ENCODE data around the gene ARHGEF26.

GRCh38 chr3:154137036-154137435 lies 15.8 kb downstream of the ARHGEF26 start:
- TF ChIP-seq GATA3 (IDR thresholded peaks at IDR 0.05; ENCODE audit: low read depth, low read length) (no peak), GATA2 (IDR thresholded peaks at IDR 0.05; ENCODE audit: low read depth, low read length) (no peak)

All from SH-SY5Y (cell line).